ENCODE data around the gene RBMS1.

The RBMS1 gene

DNA sequence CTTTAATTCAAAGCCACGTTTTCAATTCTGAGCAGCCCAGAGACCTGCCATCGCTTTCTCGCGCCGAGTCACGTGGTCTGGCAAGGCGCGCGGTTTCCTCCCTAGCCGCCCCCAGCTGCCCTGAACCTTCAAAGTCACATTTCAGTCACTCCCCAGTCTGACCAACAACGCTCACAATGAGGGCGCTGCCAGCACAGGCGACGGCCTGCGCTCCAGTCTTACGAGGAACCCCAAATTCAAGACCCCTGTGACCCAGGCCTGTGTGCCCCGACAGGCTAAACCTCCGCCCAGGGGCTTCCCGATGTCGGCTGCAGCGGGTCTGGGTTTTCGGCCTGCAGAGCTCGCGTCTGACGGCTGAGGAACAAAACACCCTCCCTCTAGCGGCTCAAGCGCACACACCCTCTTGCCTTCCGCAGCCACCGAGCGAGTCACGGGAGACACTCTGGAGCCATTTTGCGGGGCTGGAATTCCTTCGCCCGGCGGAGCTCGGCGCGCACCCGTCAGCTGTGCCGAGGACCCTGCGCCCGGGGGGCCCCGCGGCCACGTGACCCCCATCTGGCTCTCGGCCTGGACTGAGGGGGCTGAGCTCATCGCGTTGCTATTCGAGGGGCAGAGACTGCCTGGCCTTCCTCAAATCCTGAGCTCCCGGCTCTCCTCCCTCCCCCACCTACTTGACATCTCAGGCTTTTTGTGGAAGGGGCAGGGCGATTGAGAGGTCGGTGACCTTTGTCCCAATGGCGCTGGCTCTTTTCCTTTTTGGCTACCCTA lies 223.6 kb downstream of the RBMS1 start:
- POLR2A ChIA-PET: no interaction called here
- TF ChIP-seq, protein P1, sequence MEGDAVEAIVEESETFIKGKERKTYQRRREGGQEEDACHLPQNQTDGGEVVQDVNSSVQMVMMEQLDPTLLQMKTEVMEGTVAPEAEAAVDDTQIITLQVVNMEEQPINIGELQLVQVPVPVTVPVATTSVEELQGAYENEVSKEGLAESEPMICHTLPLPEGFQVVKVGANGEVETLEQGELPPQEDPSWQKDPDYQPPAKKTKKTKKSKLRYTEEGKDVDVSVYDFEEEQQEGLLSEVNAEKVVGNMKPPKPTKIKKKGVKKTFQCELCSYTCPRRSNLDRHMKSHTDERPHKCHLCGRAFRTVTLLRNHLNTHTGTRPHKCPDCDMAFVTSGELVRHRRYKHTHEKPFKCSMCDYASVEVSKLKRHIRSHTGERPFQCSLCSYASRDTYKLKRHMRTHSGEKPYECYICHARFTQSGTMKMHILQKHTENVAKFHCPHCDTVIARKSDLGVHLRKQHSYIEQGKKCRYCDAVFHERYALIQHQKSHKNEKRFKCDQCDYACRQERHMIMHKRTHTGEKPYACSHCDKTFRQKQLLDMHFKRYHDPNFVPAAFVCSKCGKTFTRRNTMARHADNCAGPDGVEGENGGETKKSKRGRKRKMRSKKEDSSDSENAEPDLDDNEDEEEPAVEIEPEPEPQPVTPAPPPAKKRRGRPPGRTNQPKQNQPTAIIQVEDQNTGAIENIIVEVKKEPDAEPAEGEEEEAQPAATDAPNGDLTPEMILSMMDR (IDR thresholded peaks at IDR 0.05; ENCODE audit: control extremely low read depth, extremely low read depth, low read depth, missing control alignments): peak; percentile 54
- peak; percentile 70 for DNase-seq (ENCODE audit: extremely low spot score)
- CTCF ChIA-PET: interaction anchor here (0.8 to 4.7 kb wide), 15 partner anchors 9 to 160 kb away, joined by 3 to 21 read pairs (median 5); no protein-coding TSS in a partner anchor

DNA sequence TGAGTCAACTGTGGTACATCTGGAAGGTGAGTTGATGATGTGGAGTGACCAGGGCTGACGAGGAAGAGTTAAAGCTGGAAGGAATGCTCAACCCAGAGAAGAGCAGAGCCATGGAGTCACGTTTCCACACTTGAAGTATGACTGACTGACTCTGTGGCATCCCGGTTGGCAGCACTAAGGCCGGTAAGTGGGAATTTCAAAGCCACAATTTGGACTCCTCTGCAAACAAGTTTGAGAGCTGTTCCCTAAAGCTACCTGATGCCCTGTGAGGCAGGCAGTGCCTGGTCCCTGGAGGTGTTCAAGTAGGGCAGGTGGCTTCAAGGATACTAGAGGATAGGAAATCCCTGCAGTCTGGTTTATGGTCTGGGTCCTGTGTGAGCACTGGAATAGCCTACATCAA lies 224.2 kb downstream of the RBMS1 start:
- CTCF ChIA-PET: interaction anchor here (0.8 to 4.7 kb wide), 13 partner anchors 8 to 159 kb away, joined by 3 to 21 read pairs (median 5); no protein-coding TSS in a partner anchor
- POLR2A ChIA-PET: no interaction called here
- DNase-seq (ENCODE audit: extremely low spot score): no peak
- TF ChIP-seq, protein P1 (IDR thresholded peaks at IDR 0.05; ENCODE audit: control extremely low read depth, extremely low read depth, low read depth, missing control alignments): no peak

DNA sequence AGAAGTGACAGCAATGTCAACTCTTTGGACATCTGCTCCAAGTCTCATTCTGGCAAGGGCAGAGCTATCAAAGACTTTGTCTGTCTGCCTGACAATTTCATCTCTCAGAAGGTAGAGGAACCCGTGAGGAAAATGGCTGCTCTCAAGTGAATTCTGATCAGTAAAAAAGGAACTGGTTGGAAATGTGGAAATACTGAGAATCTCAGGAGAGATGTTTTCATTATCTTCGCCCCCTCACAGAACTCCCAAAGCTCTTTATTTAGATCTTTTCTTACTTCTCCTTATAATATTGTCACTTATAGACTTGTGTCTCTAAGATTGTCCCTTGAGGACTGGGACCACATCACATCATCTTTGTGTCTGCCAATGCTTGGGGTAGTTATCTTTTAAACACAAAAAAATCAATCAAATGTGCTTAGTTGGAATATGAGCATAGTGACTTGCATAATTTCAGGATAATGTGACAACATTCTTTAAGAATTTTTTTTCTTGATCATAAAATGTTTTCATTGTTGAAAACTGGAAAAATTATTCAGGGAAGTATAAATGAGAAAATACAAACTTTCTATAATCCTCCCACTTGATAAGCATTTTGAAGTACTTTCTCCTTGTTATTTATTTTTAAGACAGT lies 225.3 kb downstream of the RBMS1 start:
- DNase-seq (ENCODE audit: extremely low spot score): no peak
- TF ChIP-seq, protein P1 (IDR thresholded peaks at IDR 0.05; ENCODE audit: control extremely low read depth, extremely low read depth, low read depth, missing control alignments): no peak
- POLR2A ChIA-PET: no interaction called here
- CTCF ChIA-PET: interaction anchor here (2.6 kb wide), 1 partner anchor 158 kb away, joined by 6 read pairs; no protein-coding TSS in a partner anchor

DNA sequence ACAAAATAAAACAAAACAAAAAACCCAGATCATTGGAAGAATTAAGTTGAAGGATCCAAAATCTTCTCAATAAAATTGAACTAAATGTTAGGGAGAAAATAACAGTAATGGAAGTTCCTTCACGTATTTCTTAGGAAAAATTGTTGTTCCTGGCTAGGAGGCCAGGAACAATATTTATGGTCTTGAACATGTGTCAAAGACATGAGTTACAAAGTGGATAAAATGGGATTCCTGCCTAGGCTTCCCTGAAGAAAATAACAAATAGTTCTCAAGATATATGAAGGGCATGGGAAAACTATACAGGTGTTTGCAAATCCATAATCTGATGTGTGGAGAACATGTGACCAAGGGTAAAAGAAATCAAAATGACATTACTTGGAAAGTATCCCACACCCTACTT lies 225.9 kb downstream of the RBMS1 start:
- POLR2A ChIA-PET: no interaction called here
- DNase-seq (ENCODE audit: extremely low spot score): no peak
- TF ChIP-seq, protein P1 (IDR thresholded peaks at IDR 0.05; ENCODE audit: control extremely low read depth, extremely low read depth, low read depth, missing control alignments): no peak
- CTCF ChIA-PET: interaction anchor here (1.0 to 2.6 kb wide), 3 partner anchors 12 to 158 kb away, joined by 3 to 6 read pairs (median 3); no protein-coding TSS in a partner anchor

- DNase-seq (ENCODE audit: extremely low spot score): no peak
- ChIA-PET CTCF (interaction anchor here (1.0 to 2.6 kb wide), 3 partner anchors 11 to 157 kb away, joined by 3 to 6 read pairs (median 3); no protein-coding TSS in a partner anchor), POLR2A (no interaction called here)
- TF ChIP-seq, protein P1 (IDR thresholded peaks at IDR 0.05; ENCODE audit: control extremely low read depth, extremely low read depth, low read depth, missing control alignments): no peak
Observed at GRCh38 chr2:160267022-160267421, 226.6 kb downstream of the RBMS1 start.

GRCh38 chr2:160266037-160266551 lies 227.5 kb downstream of the RBMS1 start:
- ChIA-PET CTCF (interaction anchor here (1.2 to 2.6 kb wide), 5 partner anchors 10 to 156 kb away, joined by 3 to 10 read pairs (median 7); no protein-coding TSS in a partner anchor), POLR2A (no interaction called here)
- TF ChIP-seq, protein P1 (IDR thresholded peaks at IDR 0.05; ENCODE audit: control extremely low read depth, extremely low read depth, low read depth, missing control alignments): no peak
- DNase-seq (ENCODE audit: extremely low spot score): no peak

All from GM10248 (cell line).